Mesothelial cell of epicardium (in vitro differentiated cells): ENCODE measurements around the gene COL26A1. TPM values are rescaled to one million over a fixed set of nuclear protein-coding genes. Genes with fewer than 3 reads are reported as not detected.

Experiments
- DNase-seq, 2 experiments: peaks; one replicate each; pipeline ENCODE4 v3.0.0; 2021; ENCODE audit warnings: low spot score in 2 of 2; ENCODE audit not compliant: unreplicated experiment in 2 of 2
- H3K27ac Mint-ChIP-seq: 2 replicates; pipeline ENCODE4 v1.8.0; 2021; ENCODE audit warnings: mixed read lengths
- H3K27me3 Mint-ChIP-seq: 2 replicates; pipeline ENCODE4 v1.8.0; 2021; ENCODE audit warnings: low read depth, mixed read lengths
- H3K36me3 Mint-ChIP-seq: 2 replicates; pipeline ENCODE4 v1.8.0; 2021; ENCODE audit warnings: mixed read lengths
- H3K4me1 Mint-ChIP-seq: 2 replicates; pipeline ENCODE4 v1.8.0; 2021; ENCODE audit warnings: mixed read lengths
- H3K4me3 Mint-ChIP-seq: 2 replicates; pipeline ENCODE4 v1.8.0; 2021; ENCODE audit warnings: mild to moderate bottlenecking, moderate library complexity, mixed read lengths
- H3K9me3 Mint-ChIP-seq: 2 replicates; pipeline ENCODE4 v1.8.0; 2021; ENCODE audit warnings: mixed read lengths
- CTCF ChIP-seq: fragments of 200-600 bp; sonication (generic); IDR thresholded peaks from one replicate; pipeline ENCODE4 v1.5.0; 2021; ENCODE audit warnings: antibody characterized with exemption; ENCODE audit not compliant: unreplicated experiment
- total RNA-seq: library from RNA; stranded (reverse); gene quantifications from 3 replicates; pipeline ENCODE4 v1.2.1, GENCODE V29; 2021

COL26A1 gene
- total RNA-seq, 1 donor from 2014 or later = 105 TPM

GRCh38 chr7:101563198-101563901 lies 200.7 kb downstream of the COL26A1 start:
- H3K9me3 Mint-ChIP-seq = peaks cover 2% of the 10 kb centered on the region
- H3K27ac Mint-ChIP-seq = no peak overlapping the region
- H3K36me3 Mint-ChIP-seq = no peaks in the 10 kb centered on the region
- no peak overlapping the region for H3K4me3 Mint-ChIP-seq
- TF ChIP-seq CTCF = no peak
- peaks cover 13% of the 10 kb centered on the region for H3K27me3 Mint-ChIP-seq
- no peak for DNase-seq
- H3K4me1 Mint-ChIP-seq = peaks cover 6% of the 10 kb centered on the region

- peaks cover 15% of the 10 kb centered on the region for H3K27me3 Mint-ChIP-seq
- peaks cover 8% of the 10 kb centered on the region for H3K9me3 Mint-ChIP-seq
- no peaks in the 10 kb centered on the region for H3K36me3 Mint-ChIP-seq
- peaks cover 6% of the 10 kb centered on the region for H3K4me1 Mint-ChIP-seq
- TF ChIP-seq CTCF = no peak
- no peak overlapping the region for H3K27ac Mint-ChIP-seq
- no peak overlapping the region for H3K4me3 Mint-ChIP-seq
- DNase-seq = no peak
These were observed 201.5 kb downstream of the COL26A1 start for GRCh38 chr7:101563943-101564777.

GRCh38 chr7:101564778-101565211 lies 202.1 kb downstream of the COL26A1 start:
- no peak for DNase-seq
- no peak overlapping the region for H3K27ac Mint-ChIP-seq
- peaks cover 6% of the 10 kb centered on the region for H3K4me1 Mint-ChIP-seq
- H3K4me3 Mint-ChIP-seq = no peak overlapping the region
- H3K9me3 Mint-ChIP-seq = peaks cover 12% of the 10 kb centered on the region
- TF ChIP-seq CTCF = no peak
- no peaks in the 10 kb centered on the region for H3K36me3 Mint-ChIP-seq
- peaks cover 15% of the 10 kb centered on the region for H3K27me3 Mint-ChIP-seq

- Mint-ChIP-seq H3K4me3 (no peak overlapping the region), H3K9me3 (peaks cover 17% of the 10 kb centered on the region), H3K4me1 (peaks cover 6% of the 10 kb centered on the region), H3K27me3 (peaks cover 15% of the 10 kb centered on the region), H3K36me3 (no peaks in the 10 kb centered on the region), H3K27ac (no peak overlapping the region)
- no peak for DNase-seq
- TF ChIP-seq CTCF = no peak
These were observed 203.0 kb downstream of the COL26A1 start for GRCh38 chr7:101565601-101566209.

GRCh38 chr7:101567230-101567629 lies 204.6 kb downstream of the COL26A1 start:
- Mint-ChIP-seq H3K27ac (no peak overlapping the region), H3K27me3 (peaks cover 15% of the 10 kb centered on the region), H3K9me3 (peaks cover 32% of the 10 kb centered on the region), H3K4me3 (no peak overlapping the region), H3K36me3 (no peaks in the 10 kb centered on the region), H3K4me1 (peaks cover 6% of the 10 kb centered on the region)
- no peak for DNase-seq
- TF ChIP-seq CTCF = no peak
